NCI-H1105 treated with DMSO at 0.1 percent for 48 hours (cell line): Measurements from ENCODE around the gene ZNF384.

Source experiments
- DNase-seq: peaks from one replicate; lab custom pipeline; 2025; lab: John Stamatoyannopoulos, UW

Gene ZNF384

DNA sequence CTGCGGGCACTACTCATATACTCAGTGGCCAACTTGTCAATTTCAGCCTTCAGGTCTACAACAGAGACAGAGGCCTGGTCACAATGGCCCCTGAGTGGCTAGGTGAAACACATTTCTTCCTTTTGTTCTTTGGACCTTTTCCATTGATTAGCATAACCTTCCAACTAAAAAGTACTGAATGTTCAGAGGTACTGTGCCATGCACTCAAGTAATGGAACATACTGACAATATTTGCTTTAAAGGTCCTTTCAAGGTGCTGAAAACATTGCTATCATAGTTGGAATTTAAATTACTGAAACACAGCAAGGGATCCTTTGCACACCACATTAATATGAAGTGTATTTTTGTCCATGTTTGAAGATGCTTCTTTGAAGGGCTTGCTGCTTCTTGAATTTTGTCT is 35.8 kb downstream of the ZNF384 start:
- no peak for DNase-seq

GRCh38 chr12:6652391-6652790 is 36.8 kb downstream of the ZNF384 start:
- no peak for DNase-seq

- DNase-seq: no peak
These were observed 38.3 kb downstream of the ZNF384 start for GRCh38 chr12:6650832-6651231.

- DNase-seq: no peak
These were observed 42.0 kb downstream of the ZNF384 start, which contains the start of gene ACRBP for GRCh38 chr12:6647083-6647604. Gene ACRBP, minus strand, starts transcription at chr12:6647432. Its CDS starts 66 bp downstream, at chr12:6647366.

GRCh38 chr12:6646276-6647082 is 42.7 kb downstream of the ZNF384 start:
- DNase-seq: no peak

DNA sequence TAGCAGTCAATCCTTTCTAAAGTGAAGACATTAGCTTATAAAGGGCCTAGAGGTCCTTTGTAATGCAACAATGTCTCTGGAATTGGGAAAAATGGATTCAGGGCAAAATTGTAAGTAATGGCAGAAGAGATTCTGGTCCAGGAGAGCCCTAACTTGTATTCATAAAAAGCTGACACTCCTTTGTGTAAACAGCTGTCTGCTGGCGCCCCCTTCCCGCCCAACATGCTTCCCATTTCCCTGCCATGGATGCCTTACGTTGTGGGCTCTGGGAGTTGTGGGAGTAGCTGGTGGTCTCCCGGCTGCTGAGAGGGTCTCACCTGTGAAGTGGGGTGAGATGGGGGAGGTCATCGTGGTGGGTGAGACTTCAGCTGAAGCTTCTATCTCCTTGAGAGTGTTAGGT is 44.3 kb downstream of the ZNF384 start:
- peak; percentile 6 for DNase-seq

DNA sequence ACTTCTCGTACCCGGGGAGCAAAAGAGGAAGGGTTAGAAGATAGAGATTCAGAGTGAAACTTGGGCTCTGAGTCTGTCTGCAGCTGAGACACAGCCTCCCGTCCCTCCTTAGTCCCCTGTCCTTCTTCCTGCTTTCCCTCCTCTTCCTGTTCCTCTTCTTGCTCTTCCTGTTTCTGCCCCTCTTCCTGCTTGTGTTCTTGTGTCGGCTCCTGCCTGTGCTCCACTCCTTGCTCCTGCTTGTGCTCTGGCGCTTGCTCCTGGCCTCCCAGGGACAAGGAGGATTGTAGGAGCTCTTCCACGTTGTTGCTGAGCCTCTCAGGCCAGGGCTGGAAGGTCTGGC is 44.9 kb downstream of the ZNF384 start:
- no peak for DNase-seq

- no peak for DNase-seq
These were observed 45.5 kb downstream of the ZNF384 start for GRCh38 chr12:6643569-6644256.

- DNase-seq: no peak
These were observed 48.0 kb downstream of the ZNF384 start for GRCh38 chr12:6641131-6641530.

GRCh38 chr12:6640497-6640896 is 48.7 kb downstream of the ZNF384 start:
- no peak for DNase-seq

DNA sequence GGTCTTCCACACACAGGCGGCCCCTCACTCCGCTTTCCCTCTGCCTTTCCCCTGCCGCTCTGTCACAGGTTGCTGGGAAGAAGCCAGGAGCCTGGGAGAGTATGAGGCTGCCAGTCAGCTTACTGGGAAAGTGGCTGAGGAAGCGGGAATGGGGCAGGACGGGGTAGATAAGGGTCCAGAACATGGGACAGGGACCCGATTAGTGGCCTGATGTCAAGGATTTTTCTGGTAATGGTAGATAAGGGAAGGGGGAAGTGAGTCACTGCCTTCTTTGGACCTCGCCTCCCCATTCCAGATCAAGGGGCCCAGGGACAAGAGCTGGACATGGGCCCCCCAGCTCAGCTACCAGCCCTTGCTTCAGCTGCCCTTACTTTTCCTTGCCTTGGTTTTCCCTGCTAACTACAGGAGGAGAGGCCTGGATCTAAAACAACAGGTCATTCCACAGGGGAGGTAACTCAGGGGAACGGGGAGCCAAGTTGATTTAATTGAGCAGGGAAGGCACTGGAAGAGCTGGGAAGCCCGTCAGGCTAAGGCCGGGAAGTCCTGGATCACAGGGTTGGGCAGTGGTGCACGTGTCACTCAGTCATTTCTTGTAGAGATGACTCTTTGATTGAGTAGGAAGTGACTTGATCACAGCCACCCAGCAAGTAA is 49.9 kb downstream of the ZNF384 start:
- no peak for DNase-seq

DNA sequence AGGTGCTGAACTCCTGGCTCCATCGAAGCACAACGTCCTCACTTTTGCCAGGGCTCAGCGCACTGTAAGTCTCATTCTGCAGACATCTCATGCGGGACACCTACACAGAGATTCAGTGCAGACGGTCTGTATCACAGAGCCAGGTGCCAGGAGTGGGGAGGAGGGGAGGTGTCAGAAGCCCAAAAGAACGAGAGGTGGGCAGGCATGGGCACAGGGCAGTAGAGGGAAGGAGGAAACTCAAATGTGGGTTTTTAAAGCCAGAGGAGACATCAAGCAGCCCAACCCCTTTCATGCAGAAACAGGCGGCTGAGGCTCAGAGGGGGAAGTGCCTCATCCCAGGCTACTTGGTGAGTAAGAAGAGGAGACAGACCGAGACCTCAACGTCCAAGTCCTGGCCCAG is 50.9 kb downstream of the ZNF384 start:
- no peak for DNase-seq

DNA sequence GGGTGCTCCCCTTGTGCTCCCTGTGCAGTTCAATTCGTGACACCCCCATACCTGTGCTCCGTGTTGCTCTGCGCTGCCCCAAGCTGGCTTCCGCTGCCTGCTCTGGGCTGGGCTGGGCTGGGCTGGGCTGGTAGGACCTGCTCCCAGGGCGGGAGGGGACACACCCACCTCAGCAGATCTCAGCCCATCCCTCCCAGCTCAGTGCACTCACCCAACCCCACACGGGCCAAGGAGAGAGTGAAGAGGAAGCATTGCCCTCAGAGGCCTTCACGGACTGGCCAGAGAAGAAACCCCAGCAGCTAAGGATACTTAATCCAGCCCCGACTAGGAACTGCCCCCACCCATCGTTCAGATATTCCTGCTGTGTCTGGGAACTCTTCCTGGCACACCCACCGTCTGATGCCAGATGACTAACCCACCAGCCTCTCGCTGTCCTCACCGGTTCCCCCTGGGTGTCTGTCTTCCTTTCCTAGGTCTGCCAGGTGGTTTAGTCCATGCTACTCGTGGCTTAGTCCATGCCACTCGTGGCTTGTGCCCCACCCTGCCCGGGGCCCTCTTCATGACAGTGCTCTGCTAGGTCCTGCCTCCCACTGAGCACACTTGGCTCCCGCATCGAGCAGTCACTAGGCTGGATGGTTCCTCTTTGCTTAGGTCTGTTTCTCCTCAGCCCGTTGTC is 53.2 kb downstream of the ZNF384 start, which contains the start of gene LPAR5:
Gene LPAR5, minus strand, starts transcription at position 104 of the 676 bp plus-strand sequence. CDS start 14,711 bp downstream, outside the sequence.
- no peak for DNase-seq

- DNase-seq: no peak
These were observed 53.8 kb downstream of the ZNF384 start for GRCh38 chr12:6635375-6635855.

DNA sequence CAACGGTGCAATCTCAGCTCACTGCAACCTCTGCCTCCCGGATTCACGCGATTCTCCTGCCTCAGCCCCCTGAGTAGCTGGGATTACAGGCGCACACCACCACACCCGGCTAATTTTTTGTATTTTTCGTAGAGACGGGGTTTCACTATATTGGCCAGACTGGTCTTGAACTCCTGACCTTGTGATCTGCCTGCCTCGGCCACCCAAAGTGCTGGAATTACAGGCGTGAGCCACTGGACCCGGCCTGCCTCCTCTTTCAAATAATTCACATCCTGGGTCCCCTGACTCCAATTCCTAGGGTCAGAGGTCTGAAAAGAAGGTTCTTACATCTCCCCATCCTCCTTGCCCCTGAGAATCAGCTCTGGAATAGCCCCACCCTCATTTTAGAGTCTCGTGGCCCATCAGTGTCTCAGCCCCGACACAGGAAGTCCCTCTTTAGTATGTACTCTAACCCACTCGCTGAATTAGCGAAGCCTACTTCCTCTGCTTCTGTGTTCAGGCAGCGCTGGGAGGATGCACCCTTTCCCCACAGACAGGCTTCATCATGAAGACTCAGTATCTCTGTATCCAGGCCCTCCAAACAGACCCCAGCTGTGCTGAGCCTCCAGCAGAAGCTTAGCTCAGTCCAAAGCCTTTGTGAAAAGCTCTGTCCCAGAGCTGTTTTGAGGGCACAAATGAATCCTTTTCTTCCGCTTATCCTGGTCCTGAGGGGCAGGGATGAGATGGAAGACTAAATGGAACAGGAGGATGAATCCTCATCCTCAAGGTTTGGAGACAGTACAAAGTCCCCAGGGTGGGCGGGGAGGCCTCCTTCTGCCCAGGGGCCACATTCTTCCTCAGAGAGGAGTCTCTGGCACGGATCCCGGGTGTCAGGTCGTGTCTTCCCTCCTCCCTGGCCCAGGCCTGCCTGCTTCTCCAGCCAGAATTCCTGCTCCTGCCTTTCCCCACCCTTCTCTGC is 56.9 kb downstream of the ZNF384 start:
- DNase-seq: no peak

DNA sequence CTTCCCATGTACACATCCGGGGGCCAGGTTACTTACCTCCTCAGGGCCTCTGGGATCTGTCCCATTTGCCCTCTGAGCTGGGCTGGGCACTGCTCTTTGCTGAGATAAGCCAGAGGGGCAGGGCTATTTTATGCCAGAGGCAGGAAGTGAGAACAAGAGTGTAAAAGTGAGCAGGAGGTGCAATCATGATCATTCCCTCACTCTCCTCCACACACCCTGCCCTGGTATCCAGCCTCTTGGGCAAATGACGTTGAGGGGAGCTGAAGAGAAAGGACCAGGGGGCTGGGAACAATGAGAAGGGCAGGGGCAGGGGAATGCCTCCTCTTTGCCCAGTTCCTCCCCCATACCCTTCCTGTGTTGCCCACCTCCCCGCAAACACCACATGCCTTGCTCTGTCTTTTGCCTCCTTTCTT is 57.6 kb downstream of the ZNF384 start:
- DNase-seq: no peak

DNA sequence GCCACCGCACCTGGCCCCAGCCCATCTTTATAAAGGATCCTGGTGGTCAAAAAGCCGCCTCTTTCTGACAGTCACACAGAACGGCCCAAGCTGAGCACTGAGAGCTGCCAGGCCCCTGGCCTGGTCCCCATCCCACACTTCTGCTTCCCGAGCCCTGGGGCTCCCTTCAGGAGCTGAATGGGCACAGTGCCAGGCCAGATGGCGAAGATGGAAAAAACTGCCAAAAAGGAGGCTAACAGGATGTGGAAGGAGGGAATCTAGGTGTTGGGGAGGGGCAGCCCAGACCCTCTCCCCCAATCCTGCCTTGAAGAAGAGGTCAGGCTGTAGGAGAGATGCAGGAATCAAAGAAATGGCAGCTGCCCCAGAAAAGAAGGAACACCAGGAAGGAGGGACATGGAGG is 58.4 kb downstream of the ZNF384 start:
- DNase-seq: no peak

DNA sequence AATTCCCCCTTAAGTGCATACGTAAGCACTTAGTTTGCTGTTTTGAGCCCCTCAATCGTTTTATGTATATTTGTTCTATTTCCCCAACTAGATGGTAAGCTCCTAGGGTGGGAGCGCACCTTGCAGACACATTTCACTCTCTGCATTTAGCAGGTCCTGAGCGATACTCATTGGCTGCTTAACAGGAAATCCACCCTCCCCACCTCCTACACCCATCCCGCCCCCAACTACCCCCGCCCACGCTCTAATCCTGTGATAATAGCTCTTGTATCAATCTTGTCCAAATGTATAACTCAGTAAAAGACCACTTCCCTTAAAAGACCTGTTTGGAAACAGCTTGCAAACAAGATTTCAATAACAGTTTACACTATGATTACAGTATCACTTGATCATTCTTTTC is 61.6 kb downstream of the ZNF384 start:
- DNase-seq: no peak

DNA sequence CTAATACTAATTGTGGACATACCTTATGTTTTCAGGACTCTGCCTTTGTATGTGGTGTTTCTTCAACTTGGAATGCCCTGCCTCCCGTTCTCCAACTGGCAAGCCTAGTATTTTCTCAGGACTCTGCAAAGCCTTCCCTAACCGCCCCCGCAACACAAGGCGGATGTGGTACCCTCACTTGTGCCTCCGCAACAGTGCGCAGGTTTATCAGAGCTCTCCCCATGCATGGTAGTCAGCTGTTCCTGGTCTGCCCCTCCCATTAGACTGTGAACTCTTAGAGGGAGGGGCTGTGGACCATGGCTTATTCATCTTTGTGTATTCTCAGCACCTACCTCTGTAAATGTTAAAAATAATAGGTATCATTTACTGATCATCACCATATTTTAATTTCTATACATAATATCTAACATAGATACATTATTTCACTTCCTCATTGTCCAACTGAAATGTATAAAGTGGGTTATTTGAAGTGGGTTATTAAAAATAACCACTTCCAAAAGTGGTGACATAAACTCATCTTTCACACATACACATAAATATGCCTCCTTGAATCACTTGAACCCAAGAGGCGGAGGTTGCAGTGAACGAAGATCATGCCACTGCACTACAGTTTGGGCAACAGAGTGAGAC is 62.4 kb downstream of the ZNF384 start:
- no peak for DNase-seq

DNA sequence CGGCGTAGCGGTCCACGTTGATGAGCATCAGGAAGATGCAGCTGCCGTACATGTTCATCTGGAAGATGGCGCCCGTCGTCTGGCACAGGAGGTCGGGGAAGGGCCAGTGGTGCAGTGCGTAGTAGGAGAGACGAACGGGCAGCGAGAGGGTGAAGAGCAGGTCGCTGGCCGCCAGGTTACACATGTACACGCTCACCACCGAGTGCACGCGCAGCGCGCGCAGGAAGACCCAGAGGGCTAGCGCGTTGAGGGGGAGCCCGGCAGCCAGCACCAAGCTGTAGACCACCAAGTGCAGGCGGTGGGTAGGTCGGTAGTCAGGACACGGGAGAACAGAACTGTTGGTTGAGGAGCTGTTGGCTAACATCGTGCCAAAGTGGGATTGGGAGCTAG is 68.3 kb downstream of the ZNF384 start:
- no peak for DNase-seq
